B cell (primary cell): ENCODE data around the gene CEBPZOS. TPM values are rescaled to one million over a fixed set of nuclear protein-coding genes. Genes with fewer than 3 reads are reported as not detected.

ENCODE experiments used
- ATAC-seq: fragments of 200-7000 bp; cut with Tn5 transposase; one replicate; pipeline ENCODE4 v1.10.0; 2021; ENCODE audit warnings: low read depth, mild to moderate bottlenecking, moderate number of reproducible peaks, moderate library complexity
- CTCF ChIA-PET: fragments of 350-600 bp; sonication (Branson Sonifier 250); formaldehyde crosslinking; loops from one replicate; lab custom pipeline; 2021; ENCODE audit warnings: antibody characterized with exemption, inconsistent platforms; lab: Charles Lee
- POLR2A ChIA-PET: fragments of 350-600 bp; sonication (Branson Sonifier 250); formaldehyde crosslinking; loops from one replicate; lab custom pipeline; 2021; ENCODE audit warnings: antibody characterized with exemption; lab: Charles Lee
- DNase-seq: peaks from one replicate; pipeline ENCODE4 v3.0.0; 2013
- H2AFZ ChIP-seq: 2 replicates; pipeline ENCODE4 v1.6.1; 2012; ENCODE audit warnings: mild to moderate bottlenecking, low read depth, low read length; ENCODE audit not compliant: insufficient read depth, poor library complexity, severe bottlenecking
- H3K27ac ChIP-seq, 2 donors: 1 replicate in 1 of 2; 2 replicates in 1 of 2; pipeline ENCODE4 v1.5.1; 2012 to 2013; ENCODE audit warnings: low read length in 2 of 2, mild to moderate bottlenecking in 2 of 2, moderate library complexity in 1 of 2
- H3K27me3 ChIP-seq, 4 experiments: fragments of 200-600 bp in 1 of 4; sonication (generic) in 1 of 4; replicated peaks in 1 of 4; 1 replicate in 2 of 4; 2 replicates in 2 of 4; pipeline versions ENCODE4 v1.6.1 to v1.7.0; 2013 to 2016; ENCODE audit warnings: low read length in 3 of 4, mild to moderate bottlenecking in 2 of 4, mixed read lengths in 1 of 4, moderate library complexity in 1 of 4; ENCODE audit not compliant: insufficient read depth in 4 of 4, control insufficient read depth in 3 of 4; ENCODE audit errors: control extremely low read depth in 1 of 4
- H3K36me3 ChIP-seq, 2 experiments: replicated peaks in 1 of 2; 1 replicate in 1 of 2; 2 replicates in 1 of 2; pipeline versions ENCODE4 v1.6.1 to v1.7.1; 2013; ENCODE audit warnings: low read length in 1 of 2; ENCODE audit not compliant: insufficient read depth in 2 of 2, control insufficient read depth in 1 of 2; ENCODE audit errors: control extremely low read depth in 1 of 2, extremely low read depth in 1 of 2
- H3K4me1 ChIP-seq, 2 donors: fragments of 200-600 bp in 1 of 2; sonication (generic) in 1 of 2; 1 replicate in 1 of 2; 2 replicates in 1 of 2; pipeline versions ENCODE4 v1.5.1 to v1.6.1; 2013 to 2017; ENCODE audit warnings: low read length in 2 of 2; ENCODE audit not compliant: control insufficient read depth in 2 of 2, insufficient read depth in 2 of 2
- H3K4me2 ChIP-seq: replicated peaks from 2 replicates; pipeline ENCODE3; 2012; ENCODE audit warnings: mild to moderate bottlenecking, low read depth, low read length; ENCODE audit not compliant: poor library complexity, severe bottlenecking
- H3K4me3 ChIP-seq, 5 experiments: fragments of 200-600 bp in 1 of 5; sonication (generic) in 1 of 5; 1 replicate in 3 of 5; 2 replicates in 2 of 5; pipeline versions ENCODE4 v1.5.1 to v1.7.0; 2011 to 2016; ENCODE audit warnings: low read length in 4 of 5, mild to moderate bottlenecking in 4 of 5, low read depth in 2 of 5, control low read depth in 1 of 5, moderate library complexity in 1 of 5; ENCODE audit not compliant: insufficient read depth in 1 of 5; ENCODE audit errors: control extremely low read depth in 1 of 5, extremely low read depth in 1 of 5
- H3K79me2 ChIP-seq: fragments of 200-600 bp; sonication (generic); one replicate; pipeline ENCODE4 v1.6.0; 2016; ENCODE audit warnings: low read length; ENCODE audit not compliant: control insufficient read depth, insufficient read depth
- H3K9ac ChIP-seq: fragments of 200-600 bp; sonication (generic); 2 replicates; pipeline ENCODE4 v1.6.1; 2017; ENCODE audit warnings: mild to moderate bottlenecking, low read length, moderate library complexity
- H3K9me3 ChIP-seq, 3 donors: one replicate each; pipeline versions ENCODE4 v1.6.1 to v1.7.1; 2013; ENCODE audit warnings: low read length in 2 of 3; ENCODE audit not compliant: control insufficient read depth in 2 of 3, insufficient read depth in 1 of 3; ENCODE audit errors: control extremely low read depth in 1 of 3
- H4K20me1 ChIP-seq: 2 replicates; pipeline ENCODE4 v1.6.0; 2012; ENCODE audit warnings: mild to moderate bottlenecking, low read length; ENCODE audit not compliant: insufficient read depth, control insufficient read depth, poor library complexity, severe bottlenecking
- H3K27ac Mint-ChIP-seq: one replicate; pipeline ENCODE4 v1.8.0; 2021; ENCODE audit warnings: mixed read lengths
- H3K27me3 Mint-ChIP-seq: one replicate; pipeline ENCODE4 v1.8.0; 2021; ENCODE audit warnings: mixed read lengths
- H3K4me1 Mint-ChIP-seq: one replicate; pipeline ENCODE4 v1.8.0; 2021; ENCODE audit warnings: mixed read lengths
- H3K4me3 Mint-ChIP-seq: one replicate; pipeline ENCODE4 v1.8.0; 2021; ENCODE audit warnings: mixed read lengths
- H3K9me3 Mint-ChIP-seq: one replicate; pipeline ENCODE4 v1.8.0; 2022; ENCODE audit warnings: mixed read lengths; ENCODE audit not compliant: insufficient read depth
- EZH2 ChIP-seq: IDR thresholded peaks from 2 replicates; pipeline ENCODE4 v1.6.1; 2012; ENCODE audit warnings: borderline replicate concordance, low read depth, mild to moderate bottlenecking, moderate library complexity, low read length; ENCODE audit not compliant: insufficient read depth, poor library complexity, severe bottlenecking
- WGBS: methylation state at CpG from one replicate; pipeline ENCODE4 v1.1.5; 2013; ENCODE audit warnings: missing lambda C conversion rate; ENCODE audit not compliant: insufficient coverage; 5-methylcytosine and 5-hydroxymethylcytosine counted together
- intact Hi-C: fragments of 100-400 bp; cut with micrococcal nuclease; formaldehyde crosslinking; loops from one replicate; pipeline ENCODE4 v1.10.0; 2022
- polyA plus RNA-seq: library from polyadenylated mRNA; depleted of rRNA; stranded (reverse); fragments of >200 nt; gene quantifications from 2 replicates; pipeline ENCODE4 v1.2.3, GENCODE V29; 2012
- total RNA-seq, 2 donors: library from RNA; stranded (reverse); fragments of 120-200 nt in 1 of 2; gene quantifications; 1 replicate in 1 of 2; 2 replicates in 1 of 2; pipeline versions ENCODE4 v1.2.3 to v1.2.4, GENCODE V29; 2013 to 2022
- TF ChIP-seq, protein P1 (sequence below): fragments of 200-600 bp; IDR thresholded peaks from one replicate; pipeline ENCODE4 v1.8.0; 2022; ENCODE audit warnings: antibody characterized with exemption, mild to moderate bottlenecking

CEBPZOS gene
- total and polyA plus RNA-seq, 2 donors (not counting 1 experiment from before 2014, with no cell fraction given) = 17.6 to 36.7 TPM

DNA sequence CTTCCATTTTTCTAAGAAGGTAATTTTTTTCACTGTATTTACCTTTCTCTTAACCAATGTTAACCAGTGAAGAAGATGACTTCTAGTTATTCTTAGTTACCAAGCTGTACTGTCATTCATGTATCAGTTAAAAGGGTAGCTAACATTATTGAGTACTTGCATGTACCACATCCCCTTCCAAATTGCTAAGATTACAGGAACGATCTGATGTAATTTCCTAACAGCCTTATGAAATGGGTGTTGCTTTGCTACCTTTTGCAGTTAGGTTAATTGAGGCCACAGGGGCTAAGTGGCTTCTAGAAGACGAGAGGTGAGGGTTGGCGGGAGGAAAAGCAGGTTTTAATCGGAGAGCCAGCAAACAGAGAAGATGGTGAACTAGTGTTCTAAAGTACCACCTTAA lies 6.0 kb upstream of the CEBPZOS start:
- H3K4me2 ChIP-seq = no peak overlapping the region
- Mint-ChIP-seq H3K27ac (no peak overlapping the region), H3K27me3 (peaks cover 9% of the 10 kb centered on the region), H3K4me3 (no peak overlapping the region), H3K9me3 (no peaks in the 10 kb centered on the region), H3K4me1 (no peaks in the 10 kb centered on the region)
- no peak overlapping the region for H3K4me3 ChIP-seq
- TF ChIP-seq, protein P1, sequence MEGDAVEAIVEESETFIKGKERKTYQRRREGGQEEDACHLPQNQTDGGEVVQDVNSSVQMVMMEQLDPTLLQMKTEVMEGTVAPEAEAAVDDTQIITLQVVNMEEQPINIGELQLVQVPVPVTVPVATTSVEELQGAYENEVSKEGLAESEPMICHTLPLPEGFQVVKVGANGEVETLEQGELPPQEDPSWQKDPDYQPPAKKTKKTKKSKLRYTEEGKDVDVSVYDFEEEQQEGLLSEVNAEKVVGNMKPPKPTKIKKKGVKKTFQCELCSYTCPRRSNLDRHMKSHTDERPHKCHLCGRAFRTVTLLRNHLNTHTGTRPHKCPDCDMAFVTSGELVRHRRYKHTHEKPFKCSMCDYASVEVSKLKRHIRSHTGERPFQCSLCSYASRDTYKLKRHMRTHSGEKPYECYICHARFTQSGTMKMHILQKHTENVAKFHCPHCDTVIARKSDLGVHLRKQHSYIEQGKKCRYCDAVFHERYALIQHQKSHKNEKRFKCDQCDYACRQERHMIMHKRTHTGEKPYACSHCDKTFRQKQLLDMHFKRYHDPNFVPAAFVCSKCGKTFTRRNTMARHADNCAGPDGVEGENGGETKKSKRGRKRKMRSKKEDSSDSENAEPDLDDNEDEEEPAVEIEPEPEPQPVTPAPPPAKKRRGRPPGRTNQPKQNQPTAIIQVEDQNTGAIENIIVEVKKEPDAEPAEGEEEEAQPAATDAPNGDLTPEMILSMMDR = no peak
- no peak for TF ChIP-seq EZH2
- DNase-seq (no peak), ATAC-seq (no peak)
- POLR2A ChIA-PET = no interaction called here
- no peaks in the 10 kb centered on the region for H3K9me3 ChIP-seq
- intact Hi-C loops = no loop called here
- CTCF ChIA-PET = interaction anchor here (1.2 kb wide), 1 partner anchor 21 kb away, joined by 4 read pairs; no protein-coding TSS in a partner anchor
- no peaks in the 10 kb centered on the region for H3K36me3 ChIP-seq
- no peaks in the 10 kb centered on the region for H3K4me1 ChIP-seq
- WGBS = 100% methylated on average over 3 of the region's 4 CpGs
- peaks cover 0 to 2% (median 0%) of the 10 kb centered on the region in 4 experiments for H3K27me3 ChIP-seq
- no peak overlapping the region for H3K9ac ChIP-seq
- H4K20me1 ChIP-seq = no peaks in the 10 kb centered on the region
- no peak overlapping the region for H3K27ac ChIP-seq
- no peaks in the 10 kb centered on the region for H3K79me2 ChIP-seq
- no peak overlapping the region for H2AFZ ChIP-seq

DNA sequence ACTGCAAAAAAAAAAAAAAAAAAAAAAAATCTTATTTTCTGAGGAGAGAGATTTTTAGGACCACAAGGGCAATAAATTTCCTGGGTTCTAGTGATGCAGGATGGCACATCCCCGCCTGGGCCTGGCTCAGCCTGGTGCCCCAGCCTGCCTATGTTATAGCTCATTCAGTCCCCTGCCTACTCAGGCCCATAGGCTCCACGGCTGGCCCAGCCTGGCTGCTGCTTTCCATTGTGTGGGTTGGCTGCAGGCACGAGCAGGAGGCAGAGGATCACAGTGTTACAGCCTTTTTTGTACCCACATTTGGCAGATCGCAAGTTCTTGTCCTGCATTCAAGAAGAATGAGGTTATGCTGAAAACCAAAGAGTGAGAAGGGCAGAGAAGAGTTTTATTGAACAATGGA lies 5.0 kb upstream of the CEBPZOS start:
- Histone ChIP-seq H4K20me1 (no peaks in the 10 kb centered on the region), H3K9me3 (peaks cover 0 to 5% (median 0%) of the 10 kb centered on the region in 3 donors), H3K36me3 (no peaks in the 10 kb centered on the region), H3K4me2 (no peak overlapping the region), H3K79me2 (no peaks in the 10 kb centered on the region), H3K4me1 (peaks cover 0 to 7% of the 10 kb centered on the region in 2 donors), H3K9ac (no peak overlapping the region), H3K27me3 (no peaks in the 10 kb centered on the region), H3K27ac (no peak overlapping the region), H3K4me3 (no peak overlapping the region), H2AFZ (no peak overlapping the region)
- DNase-seq = no peak
- no peak for ATAC-seq
- ChIA-PET CTCF (no interaction called here), POLR2A (interaction anchor here (0.7 kb wide), 1 partner anchor 28 kb away, joined by 9 read pairs; no protein-coding TSS in a partner anchor)
- Mint-ChIP-seq H3K4me1 (peaks cover 2% of the 10 kb centered on the region), H3K9me3 (no peaks in the 10 kb centered on the region), H3K4me3 (no peak overlapping the region), H3K27ac (no peak overlapping the region), H3K27me3 (peaks cover 4% of the 10 kb centered on the region)
- intact Hi-C loops = no loop called here
- WGBS = 84% methylated on average over 3 of the region's 4 CpGs
- TF ChIP-seq, protein P1 = no peak
- no peak for TF ChIP-seq EZH2
